H1 (cell line): ENCODE measurements around the gene INKA2. TPM values are rescaled to one million over a fixed set of nuclear protein-coding genes. Genes with fewer than 3 reads are reported as not detected.

Experiments
- CTCF ChIA-PET: fragments of 300-600 bp; sonication (Branson Sonifier 250); formaldehyde crosslinking; loops from one replicate; lab custom pipeline; 2021; ENCODE audit not compliant: partially characterized antibody; lab: Charles Lee
- POLR2A ChIA-PET: fragments of 300-600 bp; sonication (Branson Sonifier 250); formaldehyde crosslinking; loops from one replicate; lab custom pipeline; 2021; ENCODE audit warnings: inconsistent platforms; ENCODE audit not compliant: partially characterized antibody; lab: Charles Lee
- DNase-seq, 2 experiments: peaks; one replicate each; pipeline versions ENCODE4 v3.0.0 to v3.0.0-alpha.2; 2010 to 2022; ENCODE audit warnings: low spot score in 2 of 2, low read depth in 1 of 2, mixed read lengths in 1 of 2
- FAIRE-seq: peaks from 2 replicates; lab custom pipeline; 2011; peaks lifted over from hg19 to GRCh38; lab: Jason Lieb, UNC
- H2AFZ ChIP-seq: 2 replicates; pipeline ENCODE4 v1.8.1; 2012; ENCODE audit warnings: low read length, inconsistent platforms
- H2AK5ac ChIP-seq: 2 replicates; pipeline ENCODE4 v1.6.1; 2013; ENCODE audit warnings: low read depth, low read length
- H2BK120ac ChIP-seq: replicated peaks from 2 replicates; pipeline ENCODE3; 2013; ENCODE audit warnings: low read depth, low read length, inconsistent platforms
- H2BK12ac ChIP-seq: 2 replicates; pipeline ENCODE4 v1.6.1; 2013; ENCODE audit warnings: low read depth, low read length
- H2BK15ac ChIP-seq: 2 replicates; pipeline ENCODE4 v1.6.1; 2013; ENCODE audit warnings: low read length
- H2BK20ac ChIP-seq: 2 replicates; pipeline ENCODE4 v1.6.1; 2013; ENCODE audit warnings: low read length
- H2BK5ac ChIP-seq: 2 replicates; pipeline ENCODE4 v1.6.1; 2013; ENCODE audit warnings: low read depth, low read length
- H3K14ac ChIP-seq: 2 replicates; pipeline ENCODE4 v1.6.1; 2013; ENCODE audit warnings: inconsistent platforms; ENCODE audit not compliant: insufficient read length
- H3K18ac ChIP-seq: 2 replicates; pipeline ENCODE4 v1.6.1; 2013; ENCODE audit warnings: low read length; ENCODE audit errors: extremely low read depth
- H3K23ac ChIP-seq: 2 replicates; pipeline ENCODE4 v1.6.1; 2013; ENCODE audit warnings: inconsistent platforms; ENCODE audit not compliant: insufficient read length
- H3K23me2 ChIP-seq: 2 replicates; pipeline ENCODE4 v1.6.1; 2013; ENCODE audit warnings: low read depth, low read length
- H3K27ac ChIP-seq: 2 replicates; pipeline ENCODE4 v1.6.1; 2011; ENCODE audit warnings: low read depth, low read length, inconsistent platforms
- H3K27me3 ChIP-seq, 4 experiments: replicated peaks in 1 of 4; 1 replicate in 1 of 4; 2 replicates in 3 of 4; pipeline versions ENCODE4 v1.6.1 to v1.8.1; 2011 to 2013; ENCODE audit warnings: low read length in 3 of 4, mild to moderate bottlenecking in 3 of 4, inconsistent platforms in 2 of 4, mixed read lengths in 2 of 4, moderate library complexity in 1 of 4; ENCODE audit not compliant: control insufficient read depth in 3 of 4, insufficient read depth in 3 of 4; ENCODE audit errors: extremely low read depth in 1 of 4
- H3K36me3 ChIP-seq, 4 experiments: 2 replicates each; pipeline versions ENCODE4 v1.6.1 to v1.8.1; 2011 to 2013; ENCODE audit warnings: mild to moderate bottlenecking in 4 of 4, low read length in 3 of 4, moderate library complexity in 2 of 4, control low read depth in 1 of 4, inconsistent platforms in 1 of 4; ENCODE audit not compliant: insufficient read depth in 4 of 4, control insufficient read depth in 2 of 4
- H3K4ac ChIP-seq: replicated peaks from 2 replicates; pipeline ENCODE3; 2013; ENCODE audit warnings: low read length, low read depth, mixed read lengths, inconsistent platforms; ENCODE audit not compliant: insufficient read length
- H3K4me1 ChIP-seq, 4 experiments: replicated peaks in 1 of 4; 1 replicate in 1 of 4; 2 replicates in 3 of 4; pipeline versions ENCODE4 v1.6.1 to v1.8.1; 2011 to 2013; ENCODE audit warnings: low read length in 3 of 4, inconsistent platforms in 2 of 4, mixed read lengths in 1 of 4; ENCODE audit not compliant: insufficient read depth in 4 of 4, control insufficient read depth in 3 of 4
- H3K4me2 ChIP-seq, 2 experiments: 2 replicates each; pipeline versions ENCODE4 v1.6.1 to v1.8.1; 2011 to 2013; ENCODE audit warnings: low read depth in 2 of 2, low read length in 2 of 2, control low read depth in 1 of 2, inconsistent platforms in 1 of 2, mild to moderate bottlenecking in 1 of 2; ENCODE audit not compliant: insufficient read depth in 1 of 2
- H3K4me3 ChIP-seq, 4 experiments: fragments of 200-600, 300-600 bp in 1 of 4; sonication (generic), shearing (Covaris generic), sonication (Bioruptor Twin) in 1 of 4; 2 replicates each; pipeline versions ENCODE4 v1.5.1 to v1.8.1; 2011 to 2016; ENCODE audit warnings: low read length in 4 of 4, low read depth in 3 of 4, control low read depth in 2 of 4, inconsistent platforms in 2 of 4, mild to moderate bottlenecking in 2 of 4, mixed read lengths in 1 of 4, moderate library complexity in 1 of 4; ENCODE audit not compliant: insufficient read depth in 2 of 4; ENCODE audit errors: extremely low read depth in 1 of 4
- H3K56ac ChIP-seq: replicated peaks from 2 replicates; pipeline ENCODE3; 2013; ENCODE audit warnings: low read depth, mild to moderate bottlenecking, mixed read lengths, low read length, inconsistent platforms; ENCODE audit not compliant: insufficient read length
- H3K79me1 ChIP-seq: 2 replicates; pipeline ENCODE4 v1.6.1; 2013; ENCODE audit warnings: low read depth, low read length, control low read depth
- H3K79me2 ChIP-seq, 2 experiments: 2 replicates each; pipeline versions ENCODE4 v1.6.1 to v1.8.1; 2012 to 2013; ENCODE audit warnings: low read length in 2 of 2, mild to moderate bottlenecking in 2 of 2, inconsistent platforms in 1 of 2; ENCODE audit not compliant: insufficient read depth in 2 of 2, control insufficient read depth in 1 of 2
- H3K9ac ChIP-seq, 4 experiments: replicated peaks in 1 of 4; 1 replicate in 1 of 4; 2 replicates in 3 of 4; pipeline versions ENCODE4 v1.6.1 to v1.8.1; 2011 to 2013; ENCODE audit warnings: low read depth in 3 of 4, low read length in 3 of 4, control low read depth in 2 of 4, mild to moderate bottlenecking in 2 of 4, moderate library complexity in 2 of 4, inconsistent platforms in 1 of 4; ENCODE audit errors: extremely low read depth in 1 of 4
- H3K9me3 ChIP-seq, 2 experiments: 2 replicates each; pipeline versions ENCODE4 v1.6.1 to v1.8.1; 2012 to 2013; ENCODE audit warnings: mild to moderate bottlenecking in 2 of 2, moderate library complexity in 2 of 2, control low read depth in 1 of 2, inconsistent platforms in 1 of 2, low read depth in 1 of 2, low read length in 1 of 2, mixed read lengths in 1 of 2; ENCODE audit not compliant: insufficient read depth in 2 of 2
- H4K20me1 ChIP-seq, 2 experiments: replicated peaks in 1 of 2; 2 replicates each; pipeline versions ENCODE3 to v1.8.1; 2011 to 2013; ENCODE audit warnings: inconsistent platforms in 2 of 2, low read length in 2 of 2, mild to moderate bottlenecking in 1 of 2; ENCODE audit not compliant: insufficient read depth in 2 of 2, control insufficient read depth in 1 of 2
- H4K5ac ChIP-seq: 2 replicates; pipeline ENCODE4 v1.6.1; 2013; ENCODE audit warnings: low read length, low read depth, mixed read lengths, inconsistent platforms; ENCODE audit not compliant: insufficient read length
- H4K8ac ChIP-seq: 2 replicates; pipeline ENCODE4 v1.8.0; 2013; ENCODE audit warnings: mild to moderate bottlenecking, moderate library complexity, low read length, inconsistent platforms; ENCODE audit not compliant: insufficient read depth; ENCODE audit errors: extremely low read depth
- H4K91ac ChIP-seq: replicated peaks from 2 replicates; pipeline ENCODE3; 2013; ENCODE audit warnings: low read length, mixed read lengths, inconsistent platforms; ENCODE audit not compliant: insufficient read length
- ATF2 ChIP-seq: IDR thresholded peaks from 2 replicates; pipeline ENCODE4 v1.6.1; 2012; ENCODE audit warnings: low read length, inconsistent platforms
- ATF3 ChIP-seq: IDR thresholded peaks from 2 replicates; pipeline ENCODE4 v1.6.1; 2011; ENCODE audit warnings: low read depth, mild to moderate bottlenecking, low read length; ENCODE audit not compliant: insufficient read depth
- BRCA1 ChIP-seq: IDR thresholded peaks from 2 replicates; pipeline ENCODE4 v1.6.1; 2012; ENCODE audit warnings: low read depth, low read length, improper control_type of control experiment
- EGR1 ChIP-seq: IDR thresholded peaks from 2 replicates; pipeline ENCODE4 v1.6.1; 2011; ENCODE audit warnings: low read depth, low read length, borderline replicate concordance
- KDM1A ChIP-seq: fragments of 200-600, 300-600 bp; sonication (generic); IDR thresholded peaks from 2 replicates; pipeline ENCODE4 v1.7.1; 2016; ENCODE audit warnings: mild to moderate bottlenecking, low read length, borderline replicate concordance
- NANOG ChIP-seq: IDR thresholded peaks from 2 replicates; pipeline ENCODE4 v1.6.1; 2011; ENCODE audit warnings: low read length, low read depth, mild to moderate bottlenecking, inconsistent platforms; ENCODE audit not compliant: insufficient read depth, poor library complexity, severe bottlenecking
- NRF1 ChIP-seq: IDR thresholded peaks from 2 replicates; pipeline ENCODE4 v1.6.1; 2011; ENCODE audit warnings: mild to moderate bottlenecking, low read depth, low read length, improper control_type of control experiment
- RFX5 ChIP-seq: IDR thresholded peaks from 2 replicates; pipeline ENCODE4 v1.6.1; 2011; ENCODE audit warnings: low read depth, low read length, improper control_type of control experiment, borderline replicate concordance
- SIX5 ChIP-seq: IDR thresholded peaks from 2 replicates; pipeline ENCODE4 v1.6.1; 2011; ENCODE audit warnings: mild to moderate bottlenecking, low read depth, low read length
- USF2 ChIP-seq: IDR thresholded peaks from 2 replicates; pipeline ENCODE4 v1.6.1; 2011; ENCODE audit warnings: low read length, improper control_type of control experiment
- WGBS, 2 experiments: shearing (Covaris generic) in 1 of 2; methylation state at CpG; one replicate each; pipeline versions ENCODE4 v1.1.6 to v1.1.7; 2013 to 2015; ENCODE audit warnings: low lambda C conversion rate in 2 of 2, mixed read lengths in 2 of 2, inconsistent platforms in 1 of 2, low coverage in 1 of 2, missing lambda C conversion rate in 1 of 2; ENCODE audit not compliant: insufficient replicate concordance in 2 of 2, insufficient coverage in 1 of 2, insufficient read length in 1 of 2; ENCODE audit errors: extremely low coverage in 1 of 2, missing lambda C conversion rate in 1 of 2; 5-methylcytosine and 5-hydroxymethylcytosine counted together
- polyA plus RNA-seq, 7 experiments: library from polyadenylated mRNA; depleted of rRNA in 3 of 7; stranded (reverse) in 5 of 7; unstranded in 2 of 7; fragments of >200 nt in 5 of 7; fragments of 200-250 nt in 2 of 7; gene quantifications; 1 replicate in 5 of 7; 2 replicates in 1 of 7; 4 replicates in 1 of 7; pipeline versions ENCODE4 v1.2.1 to v1.2.3, GENCODE V29; 2011 to 2013; ENCODE audit warnings: missing spikeins in 2 of 7, mixed read lengths in 2 of 7
- total RNA-seq: library from RNA; stranded (reverse); fragmentation: NEBNext Ultra II Directional; extraction: Animal tissue kit (Norgen Biotek cat#: 25700); gene quantifications from 2 replicates; pipeline ENCODE4 v1.2.1, GENCODE V29; 2021

Gene INKA2
- total and polyA plus RNA-seq, 2 of the 8 experiments (the other 6 are each of a cell fraction or from before 2014, with no cell fraction given), result 4.2 to 11.5 TPM

GRCh38 chr1:111750856-111751255 lies 11.7 kb upstream of the INKA2 start:
- Histone ChIP-seq H2BK20ac (no peak overlapping the region), H3K9me3 (no peaks in the 10 kb centered on the region), H2BK120ac (no peak overlapping the region), H2BK5ac (no peak overlapping the region), H3K27ac (no peak overlapping the region), H3K4ac (no peak overlapping the region), H3K36me3 (no peaks in the 10 kb centered on the region), H3K14ac (no peak overlapping the region), H4K8ac (no peak overlapping the region), H4K20me1 (no peaks in the 10 kb centered on the region), H3K27me3 (no peaks in the 10 kb centered on the region), H3K23ac (no peak overlapping the region), H3K79me2 (peaks cover 0 to under 1% of the 10 kb centered on the region in 2 experiments; a peak in 1 of 4 replicates), H3K9ac (no peak overlapping the region), H3K4me1 (peaks cover 0 to 3% (median 0%) of the 10 kb centered on the region in 4 experiments; a peak in 4 of 7 replicates), H3K18ac (no peak overlapping the region), H2BK15ac (no peak overlapping the region), H2AFZ (no peak overlapping the region), H2AK5ac (no peak overlapping the region), H2BK12ac (no peak overlapping the region), H3K4me2 (no peak overlapping the region), H4K5ac (no peak overlapping the region), H4K91ac (no peak overlapping the region), H3K79me1 (no peaks in the 10 kb centered on the region), H3K4me3 (no peak overlapping the region), H3K56ac (no peak overlapping the region), H3K23me2 (no peaks in the 10 kb centered on the region)
- ChIA-PET POLR2A (interaction anchor here (1.1 to 3.4 kb wide), 5 partner anchors 11 to 29 kb away, joined by 3 to 31 read pairs (median 7); partner anchors contain the start of gene INKA2), CTCF (interaction anchor here (1.0 to 40.4 kb wide), 6 partner anchors 17 to 243 kb away, joined by 3 to 1070 read pairs (median 4); partner anchors contain the start of gene INKA2)
- no peak for FAIRE-seq
- no peak for DNase-seq
- WGBS, 2 experiments, result 85% methylated on average over 2 of the region's 2 CpGs; no CpG with 5 or more reads in 1 of the 2 experiments
- TF ChIP-seq ATF3, result no peak
- no peak for TF ChIP-seq USF2
- TF ChIP-seq EGR1, result no peak
- no peak for TF ChIP-seq NRF1
- no peak for TF ChIP-seq NANOG
- TF ChIP-seq ATF2, result no peak
- no peak for TF ChIP-seq SIX5
- TF ChIP-seq KDM1A, result no peak
- TF ChIP-seq RFX5, result no peak
- TF ChIP-seq BRCA1, result no peak
